ENCODE results near the gene MSANTD1.
"Not testable (repeated sequence)": the region's sequence is repeated elsewhere in the genome, so short reads cannot be mapped to it uniquely, and the experiment has no call there.

MSANTD1 gene

DNA sequence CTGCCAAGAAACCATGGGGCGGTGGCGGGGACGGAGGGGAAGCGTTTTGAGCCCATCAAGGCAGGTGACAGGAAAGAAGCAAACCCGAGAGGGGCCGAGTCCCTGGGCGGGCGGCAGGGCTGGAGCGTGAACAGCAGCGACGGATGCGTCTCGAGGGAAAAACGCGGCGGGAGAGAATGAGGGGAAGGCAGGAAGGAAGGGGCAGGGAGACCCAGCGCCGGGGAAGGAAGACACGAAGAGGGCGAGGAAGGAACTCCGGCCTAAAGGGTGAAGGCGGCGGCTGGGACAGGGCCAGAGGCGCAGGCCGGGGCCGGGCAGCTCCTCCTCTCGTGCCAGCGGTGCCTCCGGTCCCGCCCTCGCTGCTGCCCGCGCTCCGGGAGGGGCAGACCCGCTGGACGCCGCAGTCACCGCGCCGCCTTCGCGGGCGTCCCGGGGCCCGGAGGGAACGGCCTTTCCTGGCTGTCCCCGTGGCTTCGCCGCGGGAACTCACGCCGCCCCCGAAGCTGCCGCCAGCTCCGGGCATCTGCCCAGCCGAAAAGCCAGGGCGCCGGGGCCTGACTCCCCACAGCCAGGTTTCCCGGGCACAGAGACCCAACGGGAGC, 43.1 kb downstream of the MSANTD1 start:
- no peak for DNase-seq

DNA sequence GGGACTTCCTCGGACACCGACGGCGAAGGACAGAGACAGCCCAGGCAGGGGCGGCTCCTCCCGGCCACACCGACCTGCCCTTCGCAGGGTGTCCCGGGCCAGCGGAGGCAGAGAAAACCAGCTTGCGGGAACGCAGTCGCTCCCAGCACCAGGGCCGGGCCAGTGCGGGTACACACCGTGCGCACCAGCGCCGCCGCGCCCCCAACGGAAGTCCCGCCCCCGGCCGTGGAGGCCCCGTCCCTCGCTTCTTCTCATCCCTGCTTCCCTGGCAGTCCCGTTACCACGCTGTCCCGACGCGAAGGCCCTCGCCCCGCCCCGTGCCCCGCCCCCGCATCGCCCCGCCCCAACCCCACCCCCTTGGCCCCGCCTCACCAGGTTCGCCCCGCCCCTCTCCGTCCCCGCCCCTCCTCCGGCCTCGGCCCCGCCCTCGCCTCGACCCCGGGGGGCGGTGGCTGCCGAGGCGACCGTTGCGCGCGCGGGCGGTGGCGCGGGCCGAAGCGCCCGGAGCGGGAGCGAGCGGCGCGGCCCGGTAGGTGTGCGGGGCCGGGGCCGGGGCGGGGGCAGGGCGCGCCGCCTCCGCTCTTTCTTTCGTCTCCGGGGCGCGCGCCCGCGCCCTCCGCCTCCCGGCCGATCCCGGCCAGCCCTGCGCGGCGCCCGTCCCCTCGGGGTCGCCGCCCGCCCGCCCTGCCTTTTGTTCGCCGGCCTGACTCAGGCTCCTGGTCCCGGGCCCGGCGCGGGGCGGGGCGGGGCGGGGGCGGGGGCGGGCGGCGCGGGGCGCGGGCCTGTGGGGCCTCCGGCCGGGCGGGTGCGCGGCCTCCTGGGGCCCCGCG, 43.8 kb downstream of the MSANTD1 start, which contains the start of gene RGS12:
TSS of gene RGS12 (plus strand) at position 451 of the 830 bp plus-strand sequence. CDS start 23,150 bp downstream, outside the sequence.
- peak; percentile 67 for DNase-seq

DNA sequence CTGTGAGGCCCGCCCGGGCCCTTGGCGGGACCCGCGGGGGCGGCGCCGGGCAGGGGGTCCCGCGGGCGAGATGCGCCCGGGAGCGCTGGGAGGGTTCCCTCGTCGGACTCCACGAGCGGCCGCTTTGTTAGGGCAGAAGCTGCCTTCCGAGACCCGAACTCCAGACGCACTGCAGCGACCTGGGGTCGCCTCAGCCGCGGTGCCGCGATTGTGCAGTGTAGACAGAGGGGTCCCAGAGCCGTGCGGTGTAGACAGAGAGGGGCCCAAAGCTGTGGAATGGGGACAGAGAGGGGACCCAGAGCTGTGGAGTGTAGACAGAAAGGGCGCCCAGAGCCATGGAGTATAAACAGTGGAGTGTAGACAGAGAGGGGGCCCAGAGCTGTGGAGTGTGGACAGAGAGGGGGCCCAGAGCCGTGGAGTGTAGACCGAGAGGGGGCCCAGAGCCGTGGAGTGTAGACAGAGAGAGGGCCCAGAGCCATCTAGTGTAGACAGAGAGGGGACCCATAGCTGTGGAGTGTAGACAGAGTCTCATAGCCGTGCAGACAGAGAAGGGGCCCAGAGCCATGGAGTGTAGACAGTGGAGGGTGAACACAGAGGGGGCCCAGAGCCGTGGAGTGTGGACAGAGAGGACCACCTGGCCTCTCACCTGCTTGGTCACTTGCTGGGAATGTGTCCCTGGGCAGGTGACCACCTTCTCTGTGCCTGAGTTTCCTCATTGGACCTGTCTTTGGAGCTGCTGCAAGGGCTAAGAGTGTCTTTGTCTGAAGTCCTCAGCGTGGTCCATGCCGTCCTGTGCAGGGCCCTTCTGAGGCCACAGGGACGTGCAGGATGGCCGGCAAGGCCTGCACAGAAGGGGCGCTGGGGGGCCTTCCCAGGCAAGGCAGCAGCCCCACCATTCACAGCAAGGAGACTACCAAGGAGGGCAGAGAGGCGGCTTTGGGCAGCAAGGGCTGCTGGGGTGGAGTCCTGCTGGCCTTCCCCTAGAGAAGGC, 44.7 kb downstream of the MSANTD1 start:
- DNase-seq: no peak

DNA sequence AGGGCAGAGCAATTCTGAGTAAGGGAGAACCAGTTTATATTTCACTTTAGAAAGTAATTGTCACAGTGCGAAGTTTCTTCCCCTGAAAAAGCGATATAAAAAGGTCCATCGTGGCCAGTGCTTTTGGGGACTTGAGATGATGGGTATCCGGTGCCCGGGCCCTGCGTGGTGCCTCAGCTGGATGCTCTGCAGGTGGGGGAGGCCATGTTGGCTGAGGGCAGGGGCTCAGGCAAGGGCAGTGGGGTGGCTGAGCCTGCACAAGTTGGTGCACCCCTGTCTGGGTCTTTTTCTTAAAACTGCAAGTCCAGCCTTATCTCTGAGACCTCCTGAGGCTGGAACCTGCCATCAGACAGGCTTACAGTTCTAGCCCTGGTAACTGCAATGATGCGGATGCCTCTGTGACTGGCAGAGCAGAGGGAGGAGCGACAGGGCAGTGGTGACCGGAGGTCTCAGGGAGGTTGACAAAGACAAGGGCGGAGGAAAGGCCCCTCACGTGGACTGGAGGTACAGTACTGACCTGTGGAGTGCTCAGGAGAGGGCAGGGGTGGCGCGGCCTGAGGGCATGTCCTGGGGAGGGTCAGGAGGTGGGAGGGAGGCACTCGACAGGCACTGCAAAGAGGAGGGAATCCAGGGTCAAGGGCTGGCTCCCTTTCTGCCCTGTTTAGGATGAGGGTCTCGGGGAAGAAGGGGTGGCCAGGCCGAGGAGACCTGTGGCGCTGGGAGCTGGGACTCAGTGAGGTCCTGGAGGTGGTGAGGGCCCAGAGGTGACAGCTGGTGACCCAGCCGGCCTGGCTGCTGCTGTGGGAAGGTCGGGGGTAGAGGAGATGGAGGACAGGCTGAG, 45.7 kb downstream of the MSANTD1 start:
- no peak for DNase-seq

DNA sequence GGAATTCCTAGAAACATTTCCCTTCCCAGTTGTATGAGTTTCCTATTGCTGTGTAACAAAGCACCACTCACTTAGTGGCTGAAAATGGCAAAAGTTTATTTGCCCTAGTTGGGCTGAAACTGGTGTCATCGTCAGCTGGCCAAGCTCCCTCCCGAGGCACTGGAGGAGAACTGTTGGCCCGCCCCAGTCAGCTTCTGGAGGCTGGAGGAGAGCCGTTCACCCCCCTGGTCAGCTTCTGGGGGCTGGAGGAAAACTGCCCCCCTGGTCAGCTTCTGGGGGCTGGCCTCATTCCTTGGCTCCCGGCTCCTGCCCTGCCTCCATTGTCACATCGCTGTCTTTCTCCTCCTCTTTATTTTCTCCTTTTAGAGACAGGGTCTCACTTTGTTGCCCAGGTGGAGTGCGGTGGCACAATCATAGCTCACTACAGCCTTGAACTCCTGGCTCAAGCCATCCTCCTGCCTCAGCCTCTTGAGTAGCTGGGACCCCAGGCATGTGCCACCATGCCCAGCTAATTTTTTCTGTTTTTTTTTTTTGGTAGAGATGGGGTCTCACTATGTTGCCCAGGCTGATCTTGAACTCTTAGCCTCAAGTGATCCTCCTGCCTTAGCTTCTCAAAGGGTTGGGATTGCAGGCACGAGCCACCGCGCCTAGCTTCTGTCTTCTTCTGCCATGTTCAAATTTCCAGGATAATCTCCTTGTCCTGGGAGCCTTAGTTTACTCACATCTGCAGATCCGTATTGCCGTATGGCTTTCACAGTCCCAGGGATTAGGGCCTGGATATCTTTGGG, 47.1 kb downstream of the MSANTD1 start:
- DNase-seq: no peak

DNA sequence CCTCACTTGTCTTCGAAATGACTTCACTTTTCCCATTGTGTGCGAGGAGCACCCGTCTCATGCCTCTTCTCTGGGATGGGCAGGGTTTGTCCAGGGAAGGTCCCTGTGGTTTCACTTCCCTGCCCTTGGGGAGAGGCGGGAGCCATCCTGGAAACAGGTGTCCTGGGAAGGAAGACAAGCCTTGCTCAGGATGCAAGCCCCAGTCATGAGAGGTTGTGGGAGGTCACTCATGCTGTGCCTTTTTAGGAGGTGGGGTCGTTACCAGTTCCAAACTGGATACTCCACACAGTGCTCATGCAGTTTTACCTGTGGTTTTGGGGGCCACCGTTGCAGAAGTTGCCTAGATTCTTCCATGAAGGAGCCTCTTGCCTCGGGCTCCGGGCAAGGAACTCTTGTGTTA, 47.7 kb downstream of the MSANTD1 start:
- no peak for DNase-seq

DNA sequence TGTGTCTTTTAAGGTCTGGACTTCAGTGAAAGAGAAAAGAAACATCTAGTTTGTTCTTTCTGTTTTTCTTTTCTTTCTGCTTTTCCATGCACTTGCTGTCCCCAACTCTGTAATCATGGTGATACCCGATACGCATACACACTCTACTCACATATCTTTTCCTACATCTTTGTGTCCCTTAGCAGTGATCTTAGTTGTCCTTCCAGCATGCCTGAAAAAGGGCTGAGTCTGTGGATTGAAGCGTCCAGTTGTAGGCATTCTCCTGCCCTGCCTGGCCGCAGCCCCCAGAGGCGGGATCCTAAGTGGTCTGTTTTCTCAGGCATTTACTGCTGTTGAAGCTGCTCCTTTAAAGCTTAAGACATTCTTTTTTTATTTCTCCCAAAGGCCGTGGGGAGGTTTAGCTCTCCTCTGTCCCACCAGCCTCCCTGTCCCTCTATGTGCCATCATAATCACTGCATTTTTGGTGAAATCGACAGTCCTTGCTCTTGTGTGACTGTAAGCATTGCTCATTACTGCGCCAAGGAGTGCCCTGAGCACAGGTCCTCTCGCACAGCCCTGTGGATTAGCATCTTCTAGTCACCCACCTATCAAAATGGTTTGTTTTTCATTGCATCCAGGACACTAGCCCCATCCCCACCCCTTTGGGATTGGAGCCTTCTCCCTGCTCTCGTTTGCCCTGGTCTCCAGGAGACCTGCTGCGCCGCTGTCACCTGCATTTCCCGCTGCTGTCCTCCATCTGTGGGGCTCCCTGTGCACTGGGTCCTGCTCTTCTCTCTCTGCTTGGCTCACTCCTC, 48.3 kb downstream of the MSANTD1 start:
- DNase-seq: no peak

DNA sequence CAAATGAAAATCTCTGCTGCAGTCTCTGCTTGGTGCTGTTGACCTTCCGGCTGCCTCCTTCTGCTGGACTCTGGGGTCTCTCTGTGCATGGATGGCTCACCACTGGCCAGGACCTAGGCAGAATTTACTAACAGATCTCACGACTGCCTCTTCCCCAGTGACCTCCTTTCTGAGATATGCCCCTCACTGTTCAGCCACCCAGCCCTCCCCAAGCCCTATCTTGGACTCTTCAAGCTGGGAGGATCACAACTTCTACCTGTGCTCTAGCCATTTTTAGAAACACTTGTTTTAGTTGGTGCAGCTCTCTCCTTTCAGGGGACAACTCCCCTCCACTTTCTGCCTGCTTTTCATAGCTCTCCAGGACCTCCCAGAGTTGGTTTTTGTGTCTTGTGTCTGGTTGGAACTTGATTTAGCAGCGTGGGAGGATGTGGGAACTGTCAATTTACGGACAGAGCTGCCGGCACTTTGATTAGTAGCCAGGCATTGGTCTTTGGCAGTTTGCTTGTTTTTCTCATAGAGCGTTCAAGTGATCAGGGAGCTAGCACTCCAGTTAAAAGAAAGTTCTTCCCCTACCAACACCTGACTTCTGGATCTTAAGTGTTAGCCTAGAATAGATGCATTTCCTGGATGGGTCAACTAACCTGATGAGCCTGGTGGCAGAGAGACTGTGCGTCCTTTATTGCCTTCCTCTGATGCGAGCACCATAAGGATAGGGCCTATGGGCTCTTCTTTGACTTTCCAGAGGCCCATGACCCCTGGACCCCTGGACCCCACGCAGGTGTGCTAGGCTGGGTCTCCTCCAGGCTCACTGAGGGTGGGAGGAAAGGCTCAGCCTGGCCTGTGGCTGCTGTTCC, 50.4 kb downstream of the MSANTD1 start:
- DNase-seq: no peak

DNA sequence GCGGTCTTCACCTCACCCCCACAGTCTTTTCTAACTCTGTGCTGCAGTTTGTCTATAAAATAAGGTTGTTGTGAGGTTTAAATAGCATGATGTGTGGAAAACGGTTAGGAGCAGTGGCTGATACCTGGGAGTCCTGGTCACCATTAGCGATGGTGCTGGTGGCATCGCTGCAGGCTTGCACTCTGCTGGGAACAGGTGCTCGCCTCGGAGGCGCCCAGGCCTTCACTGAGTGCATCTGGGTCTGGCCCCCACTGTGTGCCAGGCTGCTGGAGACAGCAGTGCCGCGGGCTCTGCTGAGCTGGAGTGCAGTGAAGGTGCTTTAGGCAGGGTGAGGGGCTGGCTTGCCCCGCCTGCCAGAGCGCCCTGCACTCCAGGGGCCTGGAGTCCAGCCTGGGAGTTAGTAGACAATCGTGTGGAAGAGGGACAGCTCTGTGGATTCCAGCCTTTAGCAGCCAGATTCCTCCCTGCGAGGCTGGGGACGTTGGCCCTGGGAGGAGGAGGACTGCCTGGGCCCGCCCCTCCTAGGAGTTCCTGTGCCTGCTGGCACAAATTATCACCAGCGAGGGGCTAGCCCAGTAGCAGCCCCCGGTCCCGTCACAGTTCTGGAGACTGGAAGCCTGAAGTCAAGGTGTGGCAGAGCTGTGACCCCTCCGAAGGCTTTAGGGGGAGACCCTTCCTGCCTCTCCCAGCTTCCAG, 51.2 kb downstream of the MSANTD1 start:
- no peak for DNase-seq

DNA sequence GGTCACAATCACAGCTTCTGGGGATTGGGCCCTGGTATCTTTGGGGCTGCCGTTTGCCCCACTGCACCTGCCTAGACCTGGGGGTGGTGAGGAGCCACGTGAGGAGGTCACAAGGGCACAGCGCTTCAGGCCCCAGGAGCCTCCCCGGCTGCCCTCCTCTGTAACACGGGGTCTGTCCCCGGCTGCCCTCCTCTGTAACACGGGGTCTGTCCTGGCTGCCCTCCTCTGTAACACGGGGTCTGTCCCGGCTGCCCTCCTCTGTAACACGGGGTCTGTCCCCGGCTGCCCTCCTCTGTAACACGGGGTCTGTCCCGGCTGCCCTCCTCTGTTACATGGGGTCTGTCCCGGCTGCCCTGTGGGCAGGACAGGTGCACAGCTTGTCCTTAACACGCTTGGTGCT, 51.9 kb downstream of the MSANTD1 start:
- DNase-seq: not testable (repeated sequence)

DNA sequence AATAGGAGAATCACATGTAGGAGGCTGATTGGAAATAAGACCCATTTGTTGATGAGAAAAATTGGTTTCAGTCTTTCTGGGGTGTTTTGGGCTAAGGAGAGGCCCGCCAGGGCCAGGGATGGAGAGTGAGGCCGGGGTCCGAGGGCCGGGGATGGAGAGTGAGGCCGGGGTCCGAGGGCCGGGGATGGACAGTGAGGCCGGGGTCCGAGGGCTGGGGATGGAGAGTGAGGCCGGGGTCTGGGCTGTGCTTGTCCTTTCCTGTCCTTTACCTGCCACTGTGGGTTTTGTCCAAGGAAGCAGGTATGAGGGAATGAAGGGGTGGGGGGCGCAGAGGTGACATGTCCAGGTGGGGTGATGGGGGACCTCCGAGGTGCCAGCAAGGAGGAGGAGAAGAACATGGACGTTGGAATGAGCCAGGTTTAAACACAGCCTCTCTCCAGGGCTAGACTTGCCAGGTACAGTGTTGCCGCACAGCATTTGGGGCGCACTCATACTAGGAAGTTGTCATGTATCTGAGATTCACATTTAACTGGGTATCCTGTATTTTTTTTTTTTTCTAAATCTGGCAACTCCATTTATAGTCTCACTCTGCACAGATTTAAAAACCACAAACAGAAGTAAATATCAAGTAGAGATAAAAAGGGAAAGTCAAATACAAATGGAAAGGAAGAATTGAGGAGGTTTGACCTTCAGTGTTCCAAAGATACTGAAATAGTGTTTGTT, 52.7 kb downstream of the MSANTD1 start:
- DNase-seq: no peak

DNA sequence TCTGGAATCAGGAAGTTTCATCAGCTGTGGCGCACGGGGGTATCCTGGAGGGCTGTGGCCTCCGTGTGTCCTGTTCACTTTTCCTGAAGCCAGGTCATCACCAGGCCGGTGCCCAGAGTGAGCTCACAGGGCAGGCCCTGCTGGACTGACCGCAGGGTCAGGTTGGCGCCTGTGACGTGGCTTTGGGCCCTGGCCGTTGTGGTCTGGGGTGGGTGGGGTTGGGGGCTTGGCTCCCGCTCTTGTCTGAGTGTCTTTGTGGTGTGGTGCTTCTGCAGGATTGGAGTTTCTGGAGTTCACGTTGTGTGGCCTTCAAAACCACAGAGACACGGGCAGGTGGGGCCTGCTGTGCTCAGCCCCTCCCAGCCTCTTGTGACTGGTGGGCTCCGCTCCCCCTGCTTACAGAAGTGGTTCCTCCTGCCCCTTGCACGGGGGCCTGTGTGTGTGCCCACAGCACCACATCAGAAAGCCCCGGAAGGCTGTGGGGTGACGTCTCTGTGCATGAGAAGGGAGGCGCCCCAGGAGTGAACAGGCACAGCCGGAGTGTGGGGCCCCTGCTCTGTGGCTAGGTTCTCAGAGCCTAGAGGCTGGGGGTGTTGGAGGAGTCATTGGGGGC, 53.3 kb downstream of the MSANTD1 start:
- DNase-seq: no peak

DNA sequence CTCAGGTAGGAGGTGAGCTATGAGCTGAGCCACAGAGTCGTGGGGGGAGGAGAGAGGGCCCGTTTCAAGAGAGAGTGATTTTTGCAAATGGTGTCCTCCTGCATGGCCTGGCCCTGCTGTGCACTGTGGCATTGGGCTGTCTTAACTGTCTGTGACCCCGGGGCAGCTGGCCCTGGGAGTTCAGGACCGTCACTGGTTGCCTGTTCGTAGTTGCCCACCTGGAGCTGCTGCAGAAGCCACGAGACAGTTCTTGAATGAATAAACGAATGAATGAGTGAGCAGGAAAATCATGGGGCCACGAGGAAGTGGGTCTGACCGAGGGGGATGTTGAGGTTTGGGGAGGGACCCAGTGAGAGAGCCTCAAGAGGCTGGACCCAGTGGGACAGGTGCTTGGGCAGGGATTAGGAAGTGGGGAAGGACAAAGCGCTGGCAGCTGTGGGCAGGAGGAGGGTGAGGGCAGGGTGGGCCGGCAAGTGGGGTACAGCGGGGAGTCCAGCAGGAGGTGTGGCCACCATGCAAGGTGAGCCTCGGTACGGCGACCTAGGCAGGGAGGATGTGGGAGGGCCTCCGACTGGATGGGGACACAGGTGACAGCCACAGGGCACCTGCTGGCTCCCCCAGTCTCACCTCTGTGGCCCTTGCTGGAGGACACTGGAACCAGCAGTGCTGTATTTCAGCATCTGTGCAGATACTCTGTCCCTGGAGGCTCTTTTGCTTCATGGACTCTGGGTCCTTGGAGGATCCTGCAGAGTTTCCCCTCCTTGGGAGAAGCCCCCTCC, 54.0 kb downstream of the MSANTD1 start:
- DNase-seq: no peak

DNA sequence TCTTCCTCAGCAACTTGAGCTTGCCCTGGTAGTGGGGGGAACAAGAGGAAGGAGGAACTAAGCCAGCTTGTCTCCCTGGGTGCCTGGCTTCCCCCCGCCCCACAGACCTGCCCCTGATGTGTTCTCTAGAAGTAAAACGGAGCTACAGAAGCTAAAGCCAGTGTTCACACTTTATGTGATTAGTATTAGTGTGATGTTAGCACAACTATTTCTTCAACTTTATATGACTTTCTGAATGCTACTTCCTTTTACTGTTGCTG, 54.5 kb downstream of the MSANTD1 start:
- no peak for DNase-seq

DNA sequence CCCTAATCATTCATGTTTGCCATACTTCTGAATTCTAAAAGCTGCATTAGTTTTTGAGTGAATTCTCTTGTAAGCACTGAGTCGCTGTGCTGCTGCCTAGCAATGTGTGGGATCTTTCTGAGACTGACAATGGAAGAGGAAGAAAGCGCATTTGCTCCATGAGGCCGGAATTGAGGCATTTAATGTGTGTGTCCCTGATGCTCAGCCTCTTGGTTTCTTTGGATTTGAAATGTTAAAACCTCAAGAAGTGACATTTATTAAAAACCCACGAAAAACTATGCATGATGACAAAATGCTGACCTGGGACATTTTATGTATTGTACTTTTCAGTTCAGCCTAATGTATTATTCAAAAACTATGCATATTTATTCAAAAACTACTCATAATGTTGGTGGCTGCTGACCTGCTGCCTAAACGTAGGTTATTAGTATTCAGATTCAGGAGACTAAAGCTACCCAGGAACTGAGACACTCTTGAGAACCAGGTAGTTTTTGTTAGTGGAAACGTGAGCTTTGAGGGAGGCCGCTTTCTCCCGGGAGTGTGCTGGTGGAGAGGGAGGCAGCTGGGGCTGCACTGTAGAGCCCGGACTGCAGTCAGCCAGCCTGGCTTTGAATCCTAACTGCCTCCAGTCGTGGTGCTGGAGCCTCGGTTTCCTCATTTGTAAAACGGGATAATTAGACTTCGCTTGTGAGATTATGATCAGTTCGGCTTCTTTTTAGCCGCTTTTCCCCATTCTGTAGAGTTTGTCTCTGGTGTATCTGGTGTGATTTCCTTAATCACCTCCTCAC, 55.2 kb downstream of the MSANTD1 start:
- no peak for DNase-seq

DNA sequence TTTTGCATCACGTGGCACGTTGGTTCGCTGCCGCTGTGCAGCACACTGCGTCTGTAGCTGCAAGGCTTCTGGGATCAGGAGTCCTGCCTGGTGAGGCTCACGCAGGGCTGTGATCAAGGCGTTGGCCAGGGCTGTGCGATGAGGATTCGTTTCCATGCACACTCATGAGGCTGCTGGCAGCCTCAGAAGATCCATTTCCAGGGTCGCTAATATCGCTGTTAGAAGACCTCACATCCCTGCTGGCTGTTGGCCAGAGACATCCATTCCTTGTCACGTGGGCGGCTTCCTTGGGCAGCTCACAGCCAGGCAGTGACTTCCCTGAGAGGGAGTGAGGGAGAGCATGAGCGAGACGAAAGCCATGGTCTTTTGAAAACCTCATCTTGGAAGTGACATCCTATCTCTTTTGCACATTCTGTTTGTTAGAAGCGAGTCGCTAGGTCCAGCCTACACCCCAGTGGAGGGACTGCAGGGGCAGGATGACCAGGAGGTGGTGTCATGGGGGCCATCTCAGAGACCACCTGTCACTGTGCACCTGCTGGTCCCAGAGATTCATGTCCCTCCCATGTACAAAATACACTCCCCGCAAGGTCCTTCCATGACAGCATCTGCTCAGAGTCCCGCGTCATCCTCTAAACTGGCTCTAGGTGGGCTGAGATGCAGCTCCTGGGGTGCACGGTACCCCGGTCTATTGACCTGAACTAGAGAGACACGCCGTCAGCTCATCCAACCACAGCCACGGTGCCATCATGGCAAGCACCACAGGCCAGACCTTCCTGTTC, 56.1 kb downstream of the MSANTD1 start:
- no peak for DNase-seq

Data from NCI-H1694 (cell line).